Adipocyte (in vitro differentiated cells): ENCODE data around the gene KRT25.

ENCODE experiments used
- DNase-seq: peaks from one replicate; pipeline ENCODE4 v3.0.0-alpha.2; 2015; ENCODE audit warnings: low read depth
- H3K27me3 ChIP-seq: replicated peaks from 2 replicates; pipeline ENCODE4 v1.7.0; 2013; ENCODE audit warnings: mild to moderate bottlenecking, low read length, moderate library complexity; ENCODE audit not compliant: control insufficient read depth, insufficient read depth
- H3K36me3 ChIP-seq: 2 replicates; pipeline ENCODE4 v1.7.0; 2013; ENCODE audit warnings: low read length, mild to moderate bottlenecking, moderate library complexity; ENCODE audit not compliant: control insufficient read depth, insufficient read depth, severe bottlenecking
- H3K4me1 ChIP-seq: 2 replicates; pipeline ENCODE4 v1.7.0; 2013; ENCODE audit warnings: mild to moderate bottlenecking, low read length, moderate library complexity; ENCODE audit not compliant: control insufficient read depth, insufficient read depth
- H3K4me3 ChIP-seq: 2 replicates; pipeline ENCODE4 v1.7.0; 2013; ENCODE audit warnings: mild to moderate bottlenecking, low read length, moderate library complexity
- H3K9ac ChIP-seq: 2 replicates; pipeline ENCODE4 v1.7.0; 2013; ENCODE audit warnings: mild to moderate bottlenecking, low read length, moderate library complexity
- H3K9me3 ChIP-seq: 2 replicates; pipeline ENCODE4 v1.7.0; 2013; ENCODE audit warnings: mild to moderate bottlenecking, low read length, moderate library complexity; ENCODE audit not compliant: control insufficient read depth

The KRT25 gene

GRCh38 chr17:40718930-40719329 lies 36.2 kb downstream of the KRT25 start:
- Histone ChIP-seq H3K9me3 (no peaks in the 10 kb centered on the region), H3K4me3 (no peak overlapping the region), H3K4me1 (peaks cover 19% of the 10 kb centered on the region), H3K27me3 (no peaks in the 10 kb centered on the region), H3K36me3 (no peaks in the 10 kb centered on the region), H3K9ac (peak overlapping the region; percentile 53)
- DNase-seq: no peak

- H3K27me3 ChIP-seq: no peaks in the 10 kb centered on the region
- no peaks in the 10 kb centered on the region for H3K9me3 ChIP-seq
- no peak overlapping the region for H3K9ac ChIP-seq
- peaks cover 14% of the 10 kb centered on the region for H3K4me1 ChIP-seq
- no peaks in the 10 kb centered on the region for H3K36me3 ChIP-seq
- H3K4me3 ChIP-seq: no peak overlapping the region
- DNase-seq: no peak
Measured at GRCh38 chr17:40717776-40718175, 37.4 kb downstream of the KRT25 start.

- no peak for DNase-seq
- H3K9ac ChIP-seq: no peak overlapping the region
- H3K27me3 ChIP-seq: no peaks in the 10 kb centered on the region
- no peaks in the 10 kb centered on the region for H3K4me1 ChIP-seq
- H3K9me3 ChIP-seq: no peaks in the 10 kb centered on the region
- no peak overlapping the region for H3K4me3 ChIP-seq
- no peaks in the 10 kb centered on the region for H3K36me3 ChIP-seq
Measured at GRCh38 chr17:40714473-40714872, 40.7 kb downstream of the KRT25 start.

GRCh38 chr17:40707745-40708144 lies 47.4 kb downstream of the KRT25 start:
- Histone ChIP-seq H3K27me3 (no peaks in the 10 kb centered on the region), H3K36me3 (no peaks in the 10 kb centered on the region), H3K9me3 (no peaks in the 10 kb centered on the region), H3K4me1 (peaks cover 20% of the 10 kb centered on the region), H3K4me3 (no peak overlapping the region), H3K9ac (peak overlapping the region; percentile 14)
- no peak for DNase-seq

- Histone ChIP-seq H3K9me3 (no peaks in the 10 kb centered on the region), H3K4me3 (no peak overlapping the region), H3K36me3 (no peaks in the 10 kb centered on the region), H3K27me3 (no peaks in the 10 kb centered on the region), H3K4me1 (peaks cover 20% of the 10 kb centered on the region), H3K9ac (no peak overlapping the region)
- DNase-seq: no peak
Measured at GRCh38 chr17:40705584-40705983, 49.5 kb downstream of the KRT25 start.

- no peaks in the 10 kb centered on the region for H3K9me3 ChIP-seq
- H3K4me3 ChIP-seq: no peak within 1 kb of the TSS
- DNase-seq: no peak
- no peak within 1 kb of the TSS for H3K9ac ChIP-seq
- H3K36me3 ChIP-seq: no peaks in the 10 kb centered on the region
- peaks cover 33% of the 10 kb centered on the region for H3K4me1 ChIP-seq
- no peaks in the 10 kb centered on the region for H3K27me3 ChIP-seq
Measured at GRCh38 chr17:40703652-40704051, 51.5 kb downstream of the KRT25 start, which contains the start of gene KRT24. Gene KRT24, minus strand, starts transcription at chr17:40703752. Its CDS starts 59 bp downstream, at chr17:40703693.

- Histone ChIP-seq H3K9ac (no peak overlapping the region), H3K4me1 (peaks cover 21% of the 10 kb centered on the region), H3K4me3 (no peak overlapping the region), H3K27me3 (no peaks in the 10 kb centered on the region), H3K36me3 (no peaks in the 10 kb centered on the region), H3K9me3 (no peaks in the 10 kb centered on the region)
- no peak for DNase-seq
Measured at GRCh38 chr17:40702271-40702670, 52.9 kb downstream of the KRT25 start.

GRCh38 chr17:40699853-40700252 lies 55.3 kb downstream of the KRT25 start:
- Histone ChIP-seq H3K36me3 (no peaks in the 10 kb centered on the region), H3K4me1 (peaks cover 23% of the 10 kb centered on the region), H3K9me3 (no peaks in the 10 kb centered on the region), H3K4me3 (peak overlapping the region; percentile 28), H3K27me3 (no peaks in the 10 kb centered on the region), H3K9ac (no peak overlapping the region)
- no peak for DNase-seq

GRCh38 chr17:40699371-40699770 lies 55.8 kb downstream of the KRT25 start:
- H3K4me3 ChIP-seq: peak overlapping the region; percentile 52
- H3K4me1 ChIP-seq: peaks cover 23% of the 10 kb centered on the region
- H3K27me3 ChIP-seq: no peaks in the 10 kb centered on the region
- no peaks in the 10 kb centered on the region for H3K9me3 ChIP-seq
- DNase-seq: no peak
- H3K36me3 ChIP-seq: no peaks in the 10 kb centered on the region
- H3K9ac ChIP-seq: peak overlapping the region; percentile 39
